ENCODE results near the gene MB21D2.
A peak's percentile ranks its signal among the peaks of the same experiment; 100 is the strongest.

Gene MB21D2

GRCh38 chr3:192921793-192922192, 4.1 kb upstream of the MB21D2 start:
- DNase-seq: no peak

- DNase-seq: no peak
Measured at GRCh38 chr3:192920411-192920810, 2.8 kb upstream of the MB21D2 start.

- no peak for DNase-seq
Measured at GRCh38 chr3:192919901-192920300, 2.2 kb upstream of the MB21D2 start.

- no peak for DNase-seq
Measured at GRCh38 chr3:192918275-192918588, 576 bp upstream of the MB21D2 start.

- DNase-seq: peak; percentile 46
Measured at GRCh38 chr3:192917028-192917403, 640 bp downstream of the MB21D2 start.

GRCh38 chr3:192916371-192917027, 1.2 kb downstream of the MB21D2 start:
- DNase-seq: peak; percentile 14

- no peak for DNase-seq
Measured at GRCh38 chr3:192915722-192916121, 1.9 kb downstream of the MB21D2 start.

GRCh38 chr3:192915304-192915703, 2.4 kb downstream of the MB21D2 start:
- DNase-seq: no peak

GRCh38 chr3:192914848-192915247, 2.8 kb downstream of the MB21D2 start:
- no peak for DNase-seq

- DNase-seq: no peak
Measured at GRCh38 chr3:192913540-192913939, 4.1 kb downstream of the MB21D2 start.

GRCh38 chr3:192911293-192911692, 6.4 kb downstream of the MB21D2 start:
- no peak for DNase-seq

GRCh38 chr3:192907784-192908183, 9.9 kb downstream of the MB21D2 start:
- DNase-seq: no peak

GRCh38 chr3:192906940-192907339, 10.7 kb downstream of the MB21D2 start:
- DNase-seq: no peak

- no peak for DNase-seq
Measured at GRCh38 chr3:192905980-192906678, 11.5 kb downstream of the MB21D2 start.

GRCh38 chr3:192904632-192905289, 12.9 kb downstream of the MB21D2 start:
- DNase-seq: no peak

- no peak for DNase-seq
Measured at GRCh38 chr3:192902549-192902948, 15.1 kb downstream of the MB21D2 start.

- no peak for DNase-seq
Measured at GRCh38 chr3:192901435-192901834, 16.2 kb downstream of the MB21D2 start.

- DNase-seq: no peak
Measured at GRCh38 chr3:192899540-192899982, 18.1 kb downstream of the MB21D2 start.

GRCh38 chr3:192897005-192897404, 20.7 kb downstream of the MB21D2 start:
- no peak for DNase-seq

- no peak for DNase-seq
Measured at GRCh38 chr3:192896208-192896607, 21.4 kb downstream of the MB21D2 start.

- DNase-seq: no peak
Measured at GRCh38 chr3:192894676-192895075, 23.0 kb downstream of the MB21D2 start.

GRCh38 chr3:192892981-192893700, 24.5 kb downstream of the MB21D2 start:
- peak; percentile 72 for DNase-seq

All from activated naive CD4-positive, alpha-beta T cell treated with Interleukin-2 at 50 U/mL for 16 hours (primary cell).